Fibroblast of peridontal ligament (primary cell): ENCODE measurements around the gene SYTL2.

ENCODE experiments used
- DNase-seq: peaks from one replicate; pipeline ENCODE4 v3.0.0-alpha.2; 2010; ENCODE audit errors: extremely low read depth

Gene SYTL2

GRCh38 chr11:85827748-85828639 lies 17.1 kb upstream of the SYTL2 start:
- DNase-seq: peak; percentile 95

- DNase-seq: peak; percentile 49
These were observed 15.3 kb upstream of the SYTL2 start for GRCh38 chr11:85826116-85826855.

- DNase-seq: no peak
These were observed 14.7 kb upstream of the SYTL2 start for GRCh38 chr11:85825616-85826015.

DNA sequence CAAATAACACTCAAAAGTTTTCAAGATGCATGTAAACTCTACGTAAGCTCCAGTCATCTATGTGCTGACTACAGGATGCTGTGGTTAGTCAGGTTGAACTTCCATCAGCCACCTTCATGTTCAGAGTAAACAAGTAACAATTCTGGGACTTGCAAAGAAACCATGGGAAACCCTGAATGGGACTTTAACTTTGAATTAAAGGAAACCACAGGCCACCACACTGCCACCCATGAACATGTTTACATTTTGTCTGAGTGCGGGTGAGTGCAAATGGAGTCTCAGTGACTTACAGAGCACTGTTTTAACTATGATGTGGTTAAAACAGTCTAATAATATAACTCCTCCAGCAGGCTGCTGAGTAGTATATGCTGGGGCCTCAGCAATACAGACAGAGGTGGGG lies 12.9 kb upstream of the SYTL2 start:
- no peak for DNase-seq

GRCh38 chr11:85822814-85823213 lies 11.9 kb upstream of the SYTL2 start:
- DNase-seq: peak; percentile 53

DNA sequence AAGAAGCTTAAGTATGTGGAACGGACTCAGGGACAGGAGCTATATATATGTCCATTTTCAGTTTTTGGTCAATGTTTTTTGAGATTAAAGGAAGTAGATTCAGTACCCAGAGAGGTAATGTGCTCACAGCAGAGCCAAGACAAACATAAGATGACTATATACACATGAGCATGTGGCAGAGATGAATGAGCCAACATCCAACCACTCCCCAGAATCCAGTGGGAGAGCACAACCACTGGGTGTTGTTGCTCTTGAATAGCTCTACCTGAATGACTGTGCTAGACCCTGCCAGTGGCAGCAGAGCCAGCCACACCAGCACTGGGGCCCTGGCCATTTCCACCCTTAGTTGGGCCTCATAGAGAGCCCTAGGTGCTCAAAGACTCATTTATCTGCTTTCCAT lies 10.7 kb upstream of the SYTL2 start:
- DNase-seq: peak; percentile 37

DNA sequence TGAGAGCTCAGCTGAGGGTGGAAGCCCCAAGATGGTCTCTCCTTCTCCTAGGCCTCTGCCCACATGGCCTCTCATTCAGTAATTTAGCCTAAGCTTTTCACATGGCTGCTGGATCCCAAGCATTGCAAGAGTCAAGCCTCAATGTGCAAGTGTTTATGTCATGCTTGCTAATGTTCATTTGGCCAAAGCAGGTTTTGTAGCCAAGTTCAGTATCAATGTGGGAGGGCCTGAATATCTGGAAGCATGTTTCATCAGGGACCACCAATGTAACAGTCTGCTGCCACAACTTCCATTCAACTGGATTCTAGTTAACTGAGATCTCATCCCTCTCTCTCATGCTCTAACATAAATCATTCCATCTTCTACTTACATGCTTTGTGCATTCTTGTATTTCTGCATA lies 8.5 kb upstream of the SYTL2 start:
- no peak for DNase-seq

GRCh38 chr11:85815186-85815931 lies 4.4 kb upstream of the SYTL2 start:
- DNase-seq: peak; percentile 97

- DNase-seq: no peak
These were observed 2.8 kb upstream of the SYTL2 start for GRCh38 chr11:85813721-85814120.

DNA sequence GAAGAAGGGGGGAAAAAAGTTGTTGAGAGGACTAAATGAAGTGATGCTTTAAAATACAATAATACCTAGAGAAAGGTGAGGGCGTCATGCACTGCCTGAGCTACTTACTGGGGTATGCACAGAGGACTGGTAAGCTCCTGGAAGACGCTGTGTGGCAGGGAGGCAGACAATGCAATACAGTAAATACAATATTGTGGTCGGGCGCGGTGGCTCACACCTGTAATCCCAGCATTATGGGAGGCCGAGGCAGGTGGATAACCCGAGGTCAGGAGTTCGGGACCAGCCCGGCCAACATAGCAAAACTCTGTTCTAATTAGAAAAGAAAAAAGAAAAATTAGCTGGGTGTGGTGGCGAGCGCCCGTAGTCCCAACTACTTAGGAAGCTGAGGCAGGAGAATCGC lies 683 bp upstream of the SYTL2 start:
- DNase-seq: no peak

- DNase-seq: no peak
These were observed 445 bp downstream of the SYTL2 start for GRCh38 chr11:85810521-85810870.

GRCh38 chr11:85809863-85810262 lies 1.1 kb downstream of the SYTL2 start:
- DNase-seq: no peak

GRCh38 chr11:85809191-85809590 lies 1.8 kb downstream of the SYTL2 start:
- no peak for DNase-seq

GRCh38 chr11:85806876-85807275 lies 4.1 kb downstream of the SYTL2 start:
- no peak for DNase-seq

- DNase-seq: no peak
These were observed 4.9 kb downstream of the SYTL2 start for GRCh38 chr11:85806016-85806415.

- peak; percentile 77 for DNase-seq
These were observed 5.6 kb downstream of the SYTL2 start for GRCh38 chr11:85805387-85805786.

DNA sequence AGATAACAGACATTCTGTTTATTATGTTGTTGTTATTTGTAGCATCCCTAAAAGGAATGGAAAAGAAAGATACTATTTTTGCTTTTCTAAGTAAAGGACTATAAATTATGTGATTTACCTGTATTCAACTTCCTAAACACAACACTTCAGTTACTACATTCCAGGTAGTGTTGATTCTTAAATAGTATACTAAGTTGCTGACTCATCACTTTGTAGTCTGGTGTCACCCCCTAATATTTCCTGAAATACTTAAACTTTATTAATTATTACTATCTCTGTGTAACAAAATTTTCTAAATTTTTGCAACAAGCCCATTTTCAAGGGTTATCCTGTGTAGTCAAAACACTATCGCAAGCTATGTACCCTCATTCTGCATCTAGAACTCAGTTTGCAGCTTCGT lies 7.0 kb downstream of the SYTL2 start:
- no peak for DNase-seq

DNA sequence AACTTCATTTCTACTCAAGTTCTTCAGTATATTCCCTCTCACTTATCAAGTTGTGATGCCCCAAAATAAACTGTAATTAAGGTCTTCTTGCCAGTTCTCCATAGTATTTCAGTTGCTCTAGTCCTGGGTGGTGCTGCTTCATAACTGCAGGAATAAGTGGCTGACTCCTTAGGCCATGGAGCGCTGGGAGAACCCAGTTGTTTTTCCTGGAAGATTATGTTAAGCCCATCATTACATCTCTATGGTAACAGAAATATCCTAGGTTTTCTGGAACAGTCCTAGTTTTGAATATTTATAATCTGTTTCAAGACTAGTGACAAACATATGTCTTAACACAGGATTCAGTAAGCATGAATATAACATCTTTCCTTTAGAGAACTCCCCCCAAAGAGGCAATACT lies 7.6 kb downstream of the SYTL2 start:
- no peak for DNase-seq

- DNase-seq: no peak
These were observed 9.4 kb downstream of the SYTL2 start for GRCh38 chr11:85801527-85801926.

DNA sequence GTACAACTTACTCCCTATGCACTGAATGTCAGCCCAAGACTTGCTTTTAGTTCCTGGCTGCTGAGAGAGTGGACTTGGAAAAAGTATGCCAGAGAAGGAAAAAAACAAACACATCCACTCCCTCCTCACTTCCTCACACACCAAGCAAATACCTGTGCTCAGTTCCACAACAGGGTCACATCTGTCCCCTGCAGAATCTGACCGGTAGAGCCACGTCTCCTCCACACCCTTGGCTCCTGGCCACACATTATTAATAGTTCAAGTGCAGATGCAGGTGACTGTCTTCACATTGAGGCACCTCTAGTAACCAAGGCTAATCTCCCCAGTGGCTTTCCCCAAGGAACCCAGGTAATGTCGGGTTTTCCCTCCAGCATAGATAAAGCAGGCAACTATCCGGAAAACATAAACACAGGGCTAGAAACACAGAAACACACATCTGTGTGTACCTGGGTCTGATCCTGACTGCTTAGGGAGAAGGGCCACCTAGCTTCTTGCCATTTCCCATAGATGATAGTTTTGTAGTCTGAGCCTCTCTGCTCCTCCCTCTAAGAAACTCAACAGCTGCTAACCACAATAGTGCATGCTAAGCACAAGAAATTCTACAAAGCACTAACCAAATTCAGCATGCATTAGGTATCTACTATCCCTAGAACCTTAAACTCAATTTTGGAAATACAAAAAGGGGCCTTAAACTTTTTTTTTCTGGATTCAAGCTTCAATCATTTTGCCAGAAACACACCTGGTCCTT lies 10.2 kb downstream of the SYTL2 start:
- no peak for DNase-seq

GRCh38 chr11:85799142-85799541 lies 11.8 kb downstream of the SYTL2 start:
- DNase-seq: no peak

GRCh38 chr11:85798361-85798760 lies 12.6 kb downstream of the SYTL2 start:
- no peak for DNase-seq
